Brain pericyte (primary cell): ENCODE measurements around the gene BPIFB4.
"Not testable (repeated sequence)": the region's sequence is repeated elsewhere in the genome, so short reads cannot be mapped to it uniquely, and the experiment has no call there.

ENCODE experiments used
- DNase-seq: peaks from one replicate; pipeline ENCODE4 v3.0.0-alpha.2; 2012; ENCODE audit warnings: low read depth, low spot score

BPIFB4 gene

DNA sequence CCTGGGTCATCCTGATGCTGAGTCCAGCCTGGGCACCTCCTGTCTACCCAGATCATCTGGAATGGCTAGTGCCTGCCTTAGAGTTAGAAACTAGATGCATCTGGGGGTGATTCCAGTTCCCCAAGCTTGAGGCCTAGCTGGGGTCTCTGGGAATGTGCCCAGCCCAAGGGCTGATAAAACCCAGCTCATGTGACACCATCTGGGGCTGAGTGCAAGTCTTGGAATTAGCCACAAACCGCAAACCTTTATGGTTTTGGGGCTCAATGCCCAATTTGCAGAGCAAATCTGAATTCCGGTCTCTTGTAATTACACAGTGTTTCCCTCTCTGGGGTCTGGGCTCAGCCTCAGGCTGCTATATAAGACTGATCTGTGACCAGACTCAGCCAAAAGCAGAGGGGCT is at the start of gene BPIFB4:
Gene BPIFB4, plus strand, starts transcription at position 385 of the 400 bp plus-strand sequence. CDS start 1,884 bp downstream, outside the sequence.
- no peak for DNase-seq

DNA sequence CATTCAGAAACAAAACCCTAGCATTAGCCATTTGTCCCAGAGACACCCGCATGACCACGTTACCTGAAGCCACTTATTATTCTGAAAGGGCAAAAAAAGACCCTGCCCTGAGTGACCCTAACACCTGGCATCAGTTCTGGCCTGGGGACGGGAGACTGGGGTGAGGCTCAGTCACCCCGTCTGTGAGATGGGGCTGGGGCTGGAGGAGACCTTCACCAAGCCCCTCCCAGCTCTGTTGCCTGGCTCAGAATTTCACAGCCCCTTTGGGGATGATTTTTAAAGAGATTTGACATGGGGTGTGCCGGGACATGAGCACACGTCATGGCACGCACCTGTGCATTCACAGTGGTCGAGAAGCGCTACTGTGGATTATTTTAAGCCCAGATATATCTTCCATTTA is 49.4 kb upstream of the BPIFB4 start:
- DNase-seq = no peak

GRCh38 chr20:33030569-33030968 is 48.9 kb upstream of the BPIFB4 start:
- DNase-seq = no peak

DNA sequence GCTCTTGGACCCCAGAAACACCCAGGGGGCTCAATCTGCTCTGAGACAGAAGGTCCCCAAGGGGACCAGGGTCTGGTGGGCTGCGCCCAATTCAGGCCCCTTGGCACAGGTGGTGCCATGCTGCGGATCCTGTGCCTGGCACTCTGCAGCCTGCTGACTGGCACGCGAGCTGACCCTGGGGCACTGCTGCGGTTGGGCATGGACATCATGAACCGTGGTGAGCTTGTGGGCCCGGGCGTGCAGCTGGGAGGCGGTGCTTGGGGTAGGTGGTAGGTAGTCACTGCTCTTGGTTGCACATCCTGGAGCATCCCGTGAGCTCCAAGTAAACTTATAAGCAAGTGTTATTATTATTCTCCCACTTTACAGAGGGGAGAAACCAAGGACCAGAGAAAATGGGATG is 47.9 kb upstream of the BPIFB4 start, which contains the start of gene BPIFB6:
Gene BPIFB6, plus strand, starts transcription at position 118 of the 400 bp plus-strand sequence. Its CDS starts 0 bp downstream, at position 118.
- DNase-seq = no peak

GRCh38 chr20:33032555-33032954 is 46.9 kb upstream of the BPIFB4 start:
- DNase-seq = no peak

DNA sequence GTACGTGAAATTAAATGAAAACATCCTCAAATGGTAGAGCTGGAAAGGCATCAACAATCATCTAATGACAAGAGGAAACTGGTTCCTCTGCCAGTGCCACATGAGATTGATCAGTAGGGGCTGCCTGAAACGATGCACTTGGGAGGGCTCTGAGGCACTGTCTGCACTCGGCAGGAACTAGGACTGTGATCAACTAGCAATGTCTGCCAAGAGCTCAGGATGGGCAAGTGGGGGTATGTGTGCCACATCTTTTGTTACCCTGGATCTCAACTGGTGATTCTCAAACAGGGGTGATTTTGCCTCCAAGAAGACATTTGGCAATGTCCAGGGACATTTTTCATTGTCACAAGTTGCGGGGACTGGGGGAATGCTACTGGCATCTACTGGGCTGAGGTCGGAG is 46.1 kb upstream of the BPIFB4 start:
- DNase-seq = no peak

GRCh38 chr20:33034115-33034514 is 45.3 kb upstream of the BPIFB4 start:
- DNase-seq = no peak

DNA sequence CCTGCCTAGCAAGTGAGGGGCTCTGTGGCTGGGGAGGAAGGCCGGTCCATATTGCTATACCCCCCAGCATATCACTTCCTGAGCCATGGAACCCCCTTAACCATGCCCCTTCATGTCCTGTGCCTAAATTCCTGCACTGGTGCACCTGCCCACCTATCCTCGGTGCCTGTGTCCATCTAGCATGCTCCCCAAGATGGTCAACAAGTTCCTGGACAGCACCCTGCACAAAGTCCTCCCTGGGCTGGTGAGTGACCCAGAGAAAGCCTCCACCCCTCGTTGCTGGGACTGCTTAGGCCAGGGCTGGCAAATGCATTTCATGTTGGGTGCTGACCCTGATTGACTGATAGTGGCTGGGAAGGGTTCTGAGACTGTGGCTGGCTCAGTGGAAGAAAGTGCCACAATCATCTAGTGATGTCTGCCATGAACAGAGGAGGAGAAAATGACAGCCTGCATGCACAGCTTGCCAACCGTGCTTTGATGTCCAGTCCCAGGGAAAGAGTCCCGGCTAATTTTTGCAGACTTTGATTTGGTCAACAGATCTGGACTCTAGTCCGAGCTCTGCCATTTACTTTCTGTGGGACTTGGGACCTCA is 44.4 kb upstream of the BPIFB4 start:
- DNase-seq = no peak

DNA sequence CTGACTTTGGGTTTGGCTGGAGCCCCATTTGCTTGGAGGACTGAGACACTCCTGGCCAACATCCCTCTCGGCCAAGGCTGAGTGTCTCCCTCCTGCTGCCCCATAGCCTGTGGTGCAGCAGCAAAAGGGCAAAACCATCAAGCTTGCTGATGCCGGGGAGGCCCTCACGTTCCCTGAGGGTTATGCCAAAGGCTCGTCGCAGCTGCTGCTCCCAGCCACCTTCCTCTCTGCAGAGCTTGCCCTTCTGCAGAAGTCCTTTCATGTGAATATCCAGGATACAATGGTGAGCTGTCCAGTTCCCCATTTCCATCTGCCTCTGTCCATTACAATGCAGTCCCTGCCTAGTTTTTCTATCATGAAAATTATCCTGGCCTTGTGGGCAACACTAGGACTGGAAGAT is 42.0 kb upstream of the BPIFB4 start:
- DNase-seq = no peak

- no peak for DNase-seq
These were observed 41.2 kb upstream of the BPIFB4 start for GRCh38 chr20:33038243-33038642.

DNA sequence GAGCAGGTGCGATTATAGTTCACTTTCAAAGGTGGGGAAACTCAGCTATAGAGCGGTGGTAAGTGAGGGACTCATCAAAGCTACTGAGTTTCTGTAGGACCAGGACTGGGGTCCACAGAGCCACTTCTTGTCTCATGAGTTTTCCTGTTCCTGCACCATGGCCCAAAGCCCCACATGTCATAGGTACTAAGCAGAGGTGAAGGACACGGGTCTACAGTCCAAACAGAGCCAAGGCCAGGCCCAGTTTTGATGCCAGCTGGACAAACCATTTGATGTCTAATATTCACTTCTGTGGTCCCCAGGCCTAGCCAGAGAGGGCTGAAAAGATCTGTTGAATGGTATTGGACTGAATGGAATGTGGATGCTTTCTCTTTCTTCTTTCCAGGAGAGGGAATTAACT is 37.0 kb upstream of the BPIFB4 start:
- DNase-seq = no peak

DNA sequence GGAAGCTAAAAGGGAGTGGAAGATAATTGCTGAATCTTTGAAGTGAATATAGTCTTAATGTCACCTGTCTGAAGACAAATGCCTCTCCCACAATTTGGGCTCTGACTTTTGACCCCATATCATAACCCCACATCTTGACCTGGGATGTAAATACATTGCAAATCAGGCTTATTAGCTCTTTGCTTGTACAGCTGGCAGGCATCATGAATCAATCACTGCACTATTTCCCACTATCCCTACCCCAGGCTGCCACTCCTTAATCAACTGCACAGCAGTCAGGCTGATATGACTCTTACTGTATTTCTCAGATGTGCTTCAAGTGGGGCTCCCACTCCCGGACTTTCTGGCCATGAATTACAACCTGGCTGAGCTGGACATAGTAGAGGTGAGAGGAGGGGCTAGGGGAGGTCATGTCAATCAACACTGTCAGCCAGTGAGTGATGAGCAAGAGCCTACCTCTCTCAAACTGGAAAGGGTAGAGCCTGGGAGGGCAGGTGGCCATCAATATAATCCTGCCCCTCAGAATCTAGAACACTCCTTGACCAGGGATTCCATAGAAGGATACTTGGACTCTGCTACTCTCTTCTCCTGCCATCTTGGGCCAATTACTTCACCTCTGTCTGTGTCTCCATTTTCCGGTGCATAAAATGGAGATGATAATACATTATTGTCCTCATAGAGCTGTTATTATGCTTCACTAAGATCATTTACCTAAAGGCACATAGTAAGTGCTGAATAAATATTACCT is 36.3 kb upstream of the BPIFB4 start:
- DNase-seq = no peak

DNA sequence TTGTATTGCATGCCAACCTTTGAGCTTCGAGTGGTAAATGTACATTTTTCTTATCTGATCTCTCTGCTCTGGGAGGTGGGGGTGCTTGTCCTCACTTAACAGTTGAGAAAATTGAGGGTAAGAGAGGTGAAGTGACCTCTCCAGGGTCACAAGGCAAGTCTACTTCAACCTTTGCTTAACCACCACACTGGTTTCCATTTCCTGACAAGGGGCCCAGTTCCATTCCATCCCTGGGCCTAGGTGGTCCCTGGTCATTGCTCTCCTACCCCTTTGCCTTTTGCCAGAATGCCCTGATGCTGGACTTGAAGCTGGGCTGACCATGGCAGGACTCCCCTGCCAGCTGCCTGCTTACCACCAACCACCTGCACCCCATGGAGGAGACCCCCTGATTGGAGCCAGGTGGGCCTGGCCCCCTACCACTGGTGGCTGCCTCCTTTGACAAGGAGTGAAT is 35.7 kb upstream of the BPIFB4 start:
- DNase-seq = no peak

GRCh38 chr20:33045129-33045721 is 34.2 kb upstream of the BPIFB4 start:
- DNase-seq = not testable (repeated sequence)

DNA sequence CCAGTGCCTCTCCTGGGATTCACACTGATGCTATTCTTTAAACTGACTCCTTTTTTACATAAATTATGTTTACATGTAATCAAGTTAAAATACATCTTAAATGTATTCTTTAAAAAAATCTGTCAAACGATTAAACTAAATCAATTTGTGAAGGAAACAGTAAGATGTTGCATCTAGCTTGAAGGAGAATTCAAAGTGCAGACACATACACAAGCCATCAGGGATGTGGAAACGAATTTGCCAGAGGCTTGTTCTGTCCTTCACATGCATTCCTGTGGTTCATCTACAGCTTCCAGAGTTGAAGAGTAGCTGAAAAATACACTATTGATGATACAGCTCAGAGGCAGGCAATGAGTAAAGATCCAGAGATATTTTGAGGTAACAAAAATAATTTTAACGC is 33.0 kb upstream of the BPIFB4 start:
- DNase-seq = no peak

DNA sequence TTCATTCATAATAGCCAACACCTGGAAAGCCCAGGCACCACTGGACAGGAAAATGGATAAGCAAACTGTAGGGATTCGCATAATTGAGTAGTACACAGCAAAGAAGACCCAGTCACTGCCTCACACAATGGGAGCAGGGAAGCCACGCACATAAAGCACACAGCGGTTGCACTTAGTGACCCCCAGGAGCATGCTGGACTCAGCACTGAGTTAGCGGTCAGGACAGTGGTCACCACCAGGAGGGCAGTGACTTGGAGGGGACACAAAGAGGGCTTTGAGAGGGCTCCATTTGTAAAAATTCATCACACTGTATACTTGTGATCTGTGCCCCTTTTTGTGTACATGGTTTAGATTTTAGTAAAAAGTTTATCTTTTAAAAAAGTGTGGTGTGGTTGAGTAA is 28.1 kb upstream of the BPIFB4 start:
- DNase-seq = no peak

GRCh38 chr20:33053291-33054106 is 25.9 kb upstream of the BPIFB4 start, which contains the start of gene BPIFB3:
Gene BPIFB3 (plus strand): TSS chr20:33053903. CDS start chr20:33055436, 1,533 bp downstream.
- no peak for DNase-seq

GRCh38 chr20:33054381-33054780 is 25.1 kb upstream of the BPIFB4 start:
- no peak for DNase-seq

DNA sequence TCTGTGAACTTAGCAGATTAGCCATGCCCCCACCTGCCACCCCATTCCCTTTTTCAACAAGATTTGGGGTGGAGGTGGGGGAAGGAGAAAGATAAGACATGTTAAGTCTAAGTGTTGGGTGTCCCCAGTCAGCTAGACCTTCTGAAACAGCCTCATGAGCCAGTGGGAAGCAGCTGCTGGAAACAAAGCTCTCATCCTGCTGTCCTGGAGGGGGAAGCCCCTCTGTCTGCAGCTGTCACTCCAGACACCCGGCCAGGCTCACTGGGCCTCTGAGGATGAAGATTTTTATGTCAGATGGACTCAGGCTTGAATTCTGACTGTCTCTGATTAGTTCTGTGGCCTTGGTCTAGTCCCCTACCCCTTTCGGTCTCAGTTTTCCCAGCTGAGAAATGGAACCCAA is 24.7 kb upstream of the BPIFB4 start:
- no peak for DNase-seq

DNA sequence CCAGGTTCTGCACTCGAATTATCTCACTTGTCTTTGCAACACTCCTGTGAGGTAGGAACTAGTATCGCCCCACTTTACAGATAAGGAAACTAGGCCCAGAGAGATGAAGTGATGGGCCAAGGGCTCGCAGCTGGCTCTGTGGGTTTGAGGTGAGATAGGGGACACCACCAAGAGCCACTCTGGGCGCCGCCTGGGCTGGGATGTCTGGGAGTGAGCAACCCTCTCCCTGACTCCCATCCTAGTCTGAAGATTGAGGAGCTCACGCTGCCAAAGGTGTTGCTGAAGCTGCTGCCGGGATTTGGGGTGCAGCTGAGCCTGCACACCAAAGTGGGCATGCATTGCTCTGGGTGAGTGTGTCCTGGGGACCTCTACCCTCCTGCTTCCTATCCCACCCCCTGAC is 20.3 kb upstream of the BPIFB4 start:
- no peak for DNase-seq

DNA sequence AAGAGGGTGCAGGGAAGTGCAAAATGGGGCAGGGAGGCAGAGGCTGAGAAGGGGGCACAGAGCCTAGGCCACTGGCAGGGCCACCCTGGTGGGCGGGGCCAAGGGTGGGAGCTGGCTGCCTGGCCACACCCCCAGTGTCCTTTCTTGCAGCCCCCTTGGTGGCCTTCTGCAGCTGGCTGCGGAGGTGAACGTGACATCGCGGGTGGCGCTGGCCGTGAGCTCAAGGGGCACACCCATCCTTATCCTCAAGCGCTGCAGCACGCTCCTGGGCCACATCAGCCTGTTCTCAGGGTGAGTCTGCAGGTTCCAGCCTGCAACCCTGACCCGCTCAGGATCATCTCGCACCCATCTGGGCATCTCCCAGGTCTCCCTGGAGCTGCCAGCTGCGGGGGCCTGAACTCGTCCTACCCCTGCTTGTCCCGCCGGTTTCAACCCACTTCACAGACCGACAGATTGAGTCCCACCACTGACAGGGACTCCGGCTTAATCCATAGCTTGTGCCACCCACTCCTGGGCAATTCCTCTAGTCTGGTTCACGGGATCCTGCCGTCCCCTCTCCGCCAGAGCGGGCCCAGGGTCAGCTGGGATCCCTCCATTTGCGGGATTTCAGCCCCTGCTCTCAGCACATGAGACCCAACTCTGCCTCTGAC is 19.6 kb upstream of the BPIFB4 start:
- DNase-seq = no peak
